ENCODE data around the gene RTN4RL1.

DNA sequence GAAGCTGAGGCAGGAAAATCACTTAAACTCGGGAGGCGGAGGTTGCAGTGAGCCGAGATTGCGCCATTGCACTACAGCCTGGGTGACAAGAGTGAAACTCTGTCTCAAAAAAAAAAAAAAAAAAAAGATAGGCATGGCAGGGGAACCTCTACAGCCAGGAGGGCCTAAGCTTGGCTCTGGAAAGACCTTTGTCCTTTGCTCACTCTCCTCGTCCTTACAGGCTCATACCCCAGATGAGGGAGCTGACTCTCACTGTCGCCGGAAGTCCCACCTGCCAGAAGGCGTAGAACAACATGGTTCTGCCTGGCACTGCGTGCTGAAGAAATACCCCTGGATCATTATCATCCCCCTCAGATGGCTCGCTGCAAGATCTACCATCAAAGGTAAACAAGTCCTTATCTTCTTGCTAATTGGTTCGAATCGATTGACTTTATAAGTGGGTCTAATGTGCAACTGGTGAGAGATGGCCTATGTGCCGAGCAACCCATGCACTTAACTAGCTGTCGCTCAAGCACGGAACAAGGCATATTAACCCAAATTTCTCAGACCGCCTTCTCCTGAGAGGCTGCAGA is 29.7 kb downstream of the RTN4RL1 start:
- TF ChIP-seq CTCF (IDR thresholded peaks at IDR 0.05; ENCODE audit: insufficient read depth, low read depth, low read length) = no peak
- TF ChIP-seq EZH2 (IDR thresholded peaks at IDR 0.05; ENCODE audit: insufficient read depth, low read length) = no peak

Measured in astrocyte (in vitro differentiated cells and primary cell).